ENCODE measurements around the gene PRKAR2A.

- no peak for TF ChIP-seq CTCF (tag by site-specific recombination; IDR thresholded peaks at IDR 0.05)
- no peak for TF ChIP-seq ZNF513 (tag by site-specific recombination; IDR thresholded peaks at IDR 0.05)
- TF ChIP-seq ZNF169 (tag by site-specific recombination; IDR thresholded peaks at IDR 0.05) = no peak
Measured at GRCh38 chr3:48894516-48894915, 46.8 kb upstream of the PRKAR2A start.

Measured in HEK293 (cell line).